NCI-H128 (cell line): ENCODE data around the gene CDH18.

Source experiments
- DNase-seq: peaks from one replicate; lab custom pipeline; 2025; ENCODE audit not compliant: unreplicated experiment; lab: John Stamatoyannopoulos, UW

Gene CDH18, protein sequence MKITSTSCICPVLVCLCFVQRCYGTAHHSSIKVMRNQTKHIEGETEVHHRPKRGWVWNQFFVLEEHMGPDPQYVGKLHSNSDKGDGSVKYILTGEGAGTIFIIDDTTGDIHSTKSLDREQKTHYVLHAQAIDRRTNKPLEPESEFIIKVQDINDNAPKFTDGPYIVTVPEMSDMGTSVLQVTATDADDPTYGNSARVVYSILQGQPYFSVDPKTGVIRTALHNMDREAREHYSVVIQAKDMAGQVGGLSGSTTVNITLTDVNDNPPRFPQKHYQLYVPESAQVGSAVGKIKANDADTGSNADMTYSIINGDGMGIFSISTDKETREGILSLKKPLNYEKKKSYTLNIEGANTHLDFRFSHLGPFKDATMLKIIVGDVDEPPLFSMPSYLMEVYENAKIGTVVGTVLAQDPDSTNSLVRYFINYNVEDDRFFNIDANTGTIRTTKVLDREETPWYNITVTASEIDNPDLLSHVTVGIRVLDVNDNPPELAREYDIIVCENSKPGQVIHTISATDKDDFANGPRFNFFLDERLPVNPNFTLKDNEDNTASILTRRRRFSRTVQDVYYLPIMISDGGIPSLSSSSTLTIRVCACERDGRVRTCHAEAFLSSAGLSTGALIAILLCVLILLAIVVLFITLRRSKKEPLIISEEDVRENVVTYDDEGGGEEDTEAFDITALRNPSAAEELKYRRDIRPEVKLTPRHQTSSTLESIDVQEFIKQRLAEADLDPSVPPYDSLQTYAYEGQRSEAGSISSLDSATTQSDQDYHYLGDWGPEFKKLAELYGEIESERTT

DNA sequence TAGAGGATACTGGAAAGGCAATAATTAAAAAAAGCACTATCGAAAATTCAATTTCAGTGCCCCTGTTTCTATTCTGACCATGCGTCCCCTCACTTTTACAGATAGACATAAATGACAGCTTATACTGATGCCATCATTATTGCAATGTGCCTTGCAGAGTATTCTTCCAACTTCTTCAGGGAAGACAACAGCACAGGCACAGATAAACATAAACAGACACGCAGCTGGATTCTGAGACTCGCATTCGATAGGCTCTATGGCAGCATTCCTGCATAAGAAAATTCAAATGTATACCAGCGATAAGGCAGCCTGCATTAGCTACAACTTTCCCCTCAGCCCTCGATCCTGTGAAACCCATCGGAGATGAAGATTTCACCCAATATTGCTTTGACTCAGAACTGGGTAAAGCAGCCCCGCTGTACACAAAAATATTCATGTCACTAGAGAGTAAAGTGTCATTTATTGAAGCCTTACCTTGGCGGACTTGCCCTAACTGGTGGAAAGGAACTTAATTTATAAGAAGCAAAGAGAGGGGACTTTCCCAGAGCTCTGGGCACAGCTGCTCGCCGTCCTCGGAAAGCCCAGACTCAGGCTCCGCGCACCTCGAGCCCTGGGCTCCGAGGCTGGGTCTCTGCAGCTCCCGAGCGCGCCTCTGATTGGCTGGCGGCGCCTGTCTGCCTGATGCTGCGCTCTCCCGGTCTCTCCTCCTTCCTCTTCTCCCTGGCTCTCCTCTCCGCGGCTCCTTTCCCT lies at the start of gene CDH18:
Gene CDH18 (minus strand): TSS at position 589 of the 750 bp plus-strand sequence. CDS start 149,214 bp downstream, outside the sequence.
- peak; percentile 40 for DNase-seq

DNA sequence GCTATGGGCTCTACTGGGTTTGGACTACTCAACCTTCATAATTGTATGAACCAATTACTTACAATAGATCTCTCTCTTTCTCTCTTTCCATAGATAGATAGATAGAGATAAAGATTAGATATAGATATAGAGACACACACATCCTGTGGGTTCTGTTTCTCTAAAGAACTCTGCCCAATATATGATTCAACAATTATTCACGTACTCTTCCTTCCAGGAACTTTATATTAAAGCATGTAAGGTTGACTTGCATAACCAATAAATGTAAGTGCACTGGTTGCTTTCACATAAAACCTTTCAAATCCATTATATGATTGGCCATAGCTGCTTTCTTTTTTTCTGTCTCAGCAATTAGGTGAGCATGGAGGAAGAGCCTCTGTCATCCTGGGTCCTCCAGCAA lies 46.7 kb upstream of the CDH18 start:
- no peak for DNase-seq

DNA sequence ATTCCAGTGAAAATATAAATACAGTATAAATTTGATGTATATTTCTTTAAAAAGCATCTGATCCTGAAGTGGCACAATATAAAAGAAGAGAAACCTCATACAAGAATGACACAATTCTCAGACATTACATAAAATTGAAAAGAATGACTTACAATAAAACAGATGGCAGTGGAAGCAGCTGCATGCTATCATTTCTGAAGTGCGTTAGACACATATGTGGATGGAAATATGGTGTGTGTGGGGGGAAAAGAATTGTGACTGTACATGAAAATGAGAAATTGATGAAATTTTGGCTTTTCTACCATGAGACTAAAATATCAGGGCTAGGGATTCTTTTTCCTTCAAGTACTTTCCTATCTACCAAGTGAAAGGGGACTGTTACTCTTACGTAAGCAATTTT lies 45.9 kb upstream of the CDH18 start:
- DNase-seq: no peak

DNA sequence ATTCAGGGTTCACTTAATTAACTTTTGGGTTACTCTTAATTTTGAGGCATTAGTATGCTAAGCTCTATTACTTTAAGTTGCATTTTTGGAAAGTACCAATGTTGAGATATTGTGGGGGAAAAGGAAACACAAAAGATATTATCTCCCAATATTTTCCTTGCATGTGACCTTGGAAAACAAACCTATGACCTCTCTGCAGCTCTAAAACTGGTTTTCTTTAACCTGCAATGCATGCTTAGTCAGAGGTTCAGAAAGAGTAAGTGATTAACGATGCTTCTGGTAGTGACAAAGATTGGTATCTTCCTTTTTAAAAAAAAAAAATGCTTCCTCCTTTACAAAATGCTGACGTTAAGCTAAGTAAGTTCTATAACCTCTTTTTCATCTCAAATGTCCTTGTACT lies 44.9 kb upstream of the CDH18 start:
- no peak for DNase-seq

DNA sequence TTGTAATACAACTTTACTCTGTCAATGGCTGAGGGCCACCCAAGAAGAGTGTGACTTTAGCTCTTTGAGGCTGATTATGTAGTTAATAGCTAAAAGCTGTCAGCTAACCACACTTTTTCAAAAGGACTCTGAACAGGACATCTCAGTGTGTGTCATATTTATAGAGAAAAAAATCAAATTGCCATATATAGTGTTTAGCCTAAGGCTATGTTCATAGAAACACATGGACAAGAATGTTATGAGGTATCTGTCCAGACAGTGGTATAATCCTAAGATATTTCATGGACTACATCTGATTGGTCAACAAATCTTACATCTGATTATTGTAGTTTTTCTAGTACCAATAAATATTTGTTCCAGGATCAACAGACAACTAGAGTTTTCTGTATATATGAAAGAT lies 42.1 kb upstream of the CDH18 start:
- no peak for DNase-seq

DNA sequence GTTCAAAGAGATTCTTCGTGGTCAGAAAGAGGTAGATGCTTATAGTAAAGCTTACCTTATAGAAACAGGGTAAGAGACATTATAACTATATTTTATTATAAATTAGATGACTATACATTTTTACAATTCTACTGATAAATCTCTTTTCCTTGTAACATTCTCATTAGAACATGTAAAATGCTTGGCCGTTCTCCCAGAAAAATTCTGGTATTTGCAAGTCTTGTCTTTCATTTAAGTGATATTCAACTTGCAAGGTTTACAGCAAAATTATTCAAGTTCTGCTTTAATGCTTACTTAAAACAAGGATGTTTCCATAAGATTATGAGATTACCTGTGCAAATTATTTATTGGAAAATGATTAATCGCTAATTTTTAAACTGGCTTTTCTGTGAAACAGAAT lies 41.3 kb upstream of the CDH18 start:
- DNase-seq: no peak

DNA sequence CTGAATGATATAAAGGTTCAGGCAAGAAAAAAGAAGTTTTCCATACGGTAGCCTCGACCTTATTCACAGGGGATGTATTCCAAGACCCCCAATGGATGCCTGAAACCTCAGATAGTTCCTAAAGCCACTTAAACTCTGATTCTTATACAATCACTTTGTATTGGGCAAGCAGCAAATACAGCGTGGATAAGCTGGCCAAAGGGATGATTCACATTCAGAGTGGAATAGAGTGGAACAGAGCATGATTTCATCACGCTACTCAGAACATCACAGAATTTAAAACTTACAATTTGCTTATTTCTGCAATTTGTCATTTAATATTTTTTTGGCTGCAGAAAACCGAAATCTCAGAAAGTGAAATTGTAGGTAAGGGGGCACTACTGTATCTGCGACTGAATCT lies 40.5 kb upstream of the CDH18 start:
- DNase-seq: no peak

DNA sequence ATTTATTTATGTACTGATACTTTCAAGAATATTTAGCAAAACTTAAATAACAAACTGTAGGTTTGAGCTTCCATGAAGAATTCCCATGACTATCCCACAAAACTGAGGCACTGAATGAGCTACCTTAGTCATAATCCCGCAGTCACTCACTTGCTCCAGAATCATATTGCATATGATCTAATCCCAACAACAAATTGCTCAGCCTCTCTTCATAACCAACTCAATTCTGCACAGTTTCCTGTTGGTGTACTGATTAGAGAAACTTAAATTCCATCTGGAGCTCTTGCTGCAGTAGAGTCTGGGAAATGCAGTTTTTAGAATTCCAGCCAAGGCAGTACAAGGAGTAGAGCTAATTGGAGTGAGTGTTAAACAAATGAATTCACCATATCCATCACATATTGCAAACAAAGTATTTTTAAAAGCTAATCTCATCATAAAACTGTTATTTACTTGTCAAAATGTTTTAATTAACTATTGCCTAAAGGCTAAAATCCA lies 35.7 kb upstream of the CDH18 start:
- DNase-seq: no peak

DNA sequence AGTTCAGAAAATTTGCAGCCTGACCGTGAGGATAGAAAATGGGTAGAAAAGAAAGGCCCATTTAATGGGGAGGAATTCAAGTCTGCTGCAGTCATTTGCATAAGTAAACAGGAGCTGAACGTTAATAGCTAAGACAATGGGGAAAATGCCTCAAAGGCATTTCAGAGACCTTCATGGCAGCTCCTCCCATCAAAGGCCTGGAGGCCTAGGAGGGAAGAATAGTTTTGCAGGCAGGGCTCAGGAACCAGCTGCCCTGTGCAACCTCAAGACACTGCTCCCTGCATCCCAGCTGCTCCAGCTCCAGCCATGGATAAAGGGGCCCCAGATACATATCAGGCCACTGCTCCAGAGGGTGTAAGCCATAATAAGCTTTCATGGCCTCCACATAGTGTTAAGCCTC lies 32.2 kb upstream of the CDH18 start:
- no peak for DNase-seq

DNA sequence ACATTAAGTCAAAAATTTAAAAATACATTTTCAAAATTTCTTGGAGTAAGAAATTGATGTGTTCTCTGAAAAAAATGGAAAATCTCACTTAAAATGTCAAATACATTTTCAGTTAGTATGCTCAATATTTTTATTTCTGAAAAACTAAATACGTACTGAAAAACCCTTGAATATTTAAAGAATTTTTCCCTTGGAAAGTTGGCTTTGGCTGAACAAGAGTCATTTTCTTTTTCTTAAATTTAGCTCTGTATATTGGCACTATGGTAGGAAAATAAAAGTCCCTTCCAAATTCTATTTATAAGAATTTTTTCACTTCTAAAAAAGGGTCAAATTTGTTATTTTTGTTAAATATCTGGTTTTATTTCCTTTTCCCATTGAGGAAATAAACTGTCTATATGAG lies 29.0 kb upstream of the CDH18 start:
- no peak for DNase-seq

DNA sequence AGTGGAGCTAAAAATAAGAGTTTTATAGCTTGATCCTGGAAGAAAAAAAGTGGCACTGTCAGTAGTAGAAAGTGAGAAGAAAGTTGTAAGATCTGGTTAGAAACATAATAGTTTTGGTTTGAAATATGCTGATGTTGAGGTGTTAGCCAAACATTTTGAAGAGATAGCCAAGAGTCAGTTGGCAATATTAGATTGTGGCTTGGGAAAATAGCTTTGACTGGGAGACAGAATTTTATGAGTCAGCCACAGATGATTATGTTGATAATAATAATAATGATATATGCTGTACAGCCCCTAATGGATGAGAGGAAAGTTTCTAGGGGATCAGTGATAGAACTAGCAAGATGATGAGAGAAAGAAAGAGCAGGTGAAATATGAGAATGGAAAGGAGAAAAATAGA lies 12.4 kb upstream of the CDH18 start:
- DNase-seq: no peak

DNA sequence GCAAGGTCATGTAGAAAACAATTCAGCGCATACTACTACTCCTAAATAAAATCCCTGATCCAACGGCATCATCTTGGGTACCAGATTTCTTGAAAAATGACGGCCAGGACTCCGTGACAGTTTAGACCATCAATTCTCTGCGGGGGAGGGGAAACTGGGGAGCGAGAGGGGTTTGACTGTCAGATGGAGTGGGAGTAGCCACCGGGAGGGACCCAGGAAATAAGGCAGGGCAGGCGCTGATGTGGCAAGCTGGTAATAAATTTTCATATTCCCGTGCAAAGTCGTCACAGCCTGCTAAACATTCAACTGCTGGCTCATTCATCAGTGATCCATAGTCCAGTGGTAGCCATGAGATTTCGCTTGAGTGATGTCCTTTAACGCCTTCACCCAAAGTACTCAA lies 457 bp upstream of the CDH18 start:
- no peak for DNase-seq

DNA sequence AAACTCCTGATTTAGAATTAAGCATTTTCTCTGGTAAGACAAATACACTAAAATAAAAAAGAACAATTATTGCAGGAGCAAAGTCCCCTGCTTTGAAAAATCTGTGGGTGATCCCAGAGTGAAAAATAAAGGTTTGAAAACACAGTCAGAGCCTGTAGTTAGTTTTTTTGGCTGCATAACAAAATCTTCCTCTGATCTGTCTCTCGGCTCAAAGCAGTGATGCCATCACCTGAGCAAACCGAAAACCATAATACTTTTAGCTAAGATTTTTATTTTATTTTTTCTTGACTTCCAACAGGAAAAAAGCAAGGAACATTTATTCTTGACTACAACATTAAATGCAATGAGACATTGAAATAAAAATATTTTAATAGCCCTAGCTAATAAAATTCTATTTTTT lies 1.2 kb downstream of the CDH18 start:
- no peak for DNase-seq

DNA sequence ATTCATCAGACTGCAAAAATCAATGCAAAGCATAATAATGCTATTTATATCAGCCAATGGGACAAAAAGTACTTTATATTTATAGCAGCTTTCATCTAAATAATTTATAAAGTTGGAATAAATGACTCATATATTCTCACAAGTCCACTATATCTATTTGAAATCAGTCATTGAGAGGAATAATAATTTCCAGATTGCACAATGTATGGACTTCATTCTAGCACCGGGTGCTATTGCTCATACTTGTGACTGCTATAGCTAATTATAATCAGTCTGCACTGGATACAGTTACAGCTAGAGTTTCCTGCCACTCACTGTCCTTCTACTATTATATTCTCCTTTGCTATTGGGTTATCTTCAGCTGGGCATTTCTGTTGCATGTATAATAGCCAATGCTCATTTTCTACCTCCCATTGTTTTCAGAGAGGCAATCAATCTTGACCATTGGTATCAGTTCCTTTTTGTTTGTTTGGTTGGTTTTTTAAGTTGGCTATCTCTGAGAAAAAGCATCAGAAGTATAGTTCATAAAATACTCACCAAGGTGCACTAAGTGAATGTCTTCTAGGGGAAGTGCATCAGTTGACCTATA lies 1.9 kb downstream of the CDH18 start:
- DNase-seq: no peak

DNA sequence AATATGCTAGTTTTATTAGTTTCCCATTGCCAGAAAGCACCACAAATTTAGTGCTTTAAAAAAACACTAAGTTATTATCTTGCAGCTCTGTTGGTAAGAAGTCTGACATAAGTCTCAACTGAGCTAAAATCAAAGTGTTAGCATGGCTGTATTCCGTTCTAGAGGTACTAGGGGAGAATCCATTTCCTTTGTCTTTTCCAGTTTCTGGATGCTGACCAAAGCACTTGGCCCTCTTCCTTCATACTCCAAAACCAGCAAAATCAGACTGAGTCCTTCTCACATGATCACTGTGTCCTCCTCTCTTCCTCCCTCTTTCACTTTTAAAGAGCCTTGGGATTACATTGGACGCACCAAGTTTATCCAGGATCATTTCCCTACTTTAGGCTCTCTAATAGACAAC lies 9.5 kb downstream of the CDH18 start:
- DNase-seq: no peak

DNA sequence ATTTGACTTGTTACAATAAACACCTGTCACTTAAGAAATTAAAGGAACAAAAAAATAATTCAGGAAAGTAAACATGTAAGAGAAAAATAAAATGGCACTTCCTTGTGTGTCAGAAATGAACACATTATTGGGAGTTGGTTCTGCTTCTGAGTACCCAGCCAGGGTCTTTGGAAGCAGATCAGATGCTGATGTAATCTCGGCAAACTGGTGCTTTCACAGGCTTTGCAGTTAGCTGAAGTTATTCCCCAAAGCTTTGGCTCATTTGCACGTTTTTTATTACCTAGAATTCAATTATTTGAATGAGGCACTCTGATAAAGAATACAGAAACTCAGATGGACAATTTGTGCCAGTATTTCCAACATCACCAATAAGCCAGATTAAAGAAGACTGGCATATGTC lies 10.9 kb downstream of the CDH18 start:
- no peak for DNase-seq

DNA sequence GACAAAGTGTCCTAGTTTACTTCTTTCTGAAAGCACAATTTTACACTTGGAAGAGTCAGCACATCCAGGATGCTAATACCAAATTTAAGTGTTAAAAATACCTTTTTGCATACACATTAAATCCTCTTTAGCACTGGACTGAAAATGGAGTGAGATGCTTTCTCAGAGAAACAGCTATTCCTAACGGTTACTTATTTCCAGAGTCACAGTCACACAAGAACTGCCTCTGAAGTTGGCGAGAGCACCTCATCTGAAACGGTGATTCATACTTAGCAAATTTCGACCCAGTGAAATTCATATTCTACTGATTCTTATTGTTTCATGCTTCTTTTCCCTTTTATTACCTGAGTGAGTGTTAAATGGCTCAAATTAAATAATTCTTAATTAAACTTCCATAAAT lies 12.2 kb downstream of the CDH18 start:
- no peak for DNase-seq

DNA sequence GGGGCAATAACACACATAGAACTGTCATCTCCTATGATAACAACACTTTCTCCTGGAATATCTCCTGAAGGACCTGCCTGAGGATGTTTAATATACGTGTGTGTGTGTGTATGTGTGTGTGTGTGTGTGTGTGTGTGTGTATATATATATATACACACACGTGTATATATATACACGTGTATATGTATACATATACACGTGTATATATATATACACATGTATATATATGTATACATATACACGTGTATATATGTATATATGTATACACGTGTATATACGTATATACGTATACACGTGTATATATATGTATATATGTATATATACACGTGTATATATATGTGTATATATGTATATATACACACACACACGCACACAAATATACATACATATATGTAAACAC lies 27.5 kb downstream of the CDH18 start:
- no peak for DNase-seq

DNA sequence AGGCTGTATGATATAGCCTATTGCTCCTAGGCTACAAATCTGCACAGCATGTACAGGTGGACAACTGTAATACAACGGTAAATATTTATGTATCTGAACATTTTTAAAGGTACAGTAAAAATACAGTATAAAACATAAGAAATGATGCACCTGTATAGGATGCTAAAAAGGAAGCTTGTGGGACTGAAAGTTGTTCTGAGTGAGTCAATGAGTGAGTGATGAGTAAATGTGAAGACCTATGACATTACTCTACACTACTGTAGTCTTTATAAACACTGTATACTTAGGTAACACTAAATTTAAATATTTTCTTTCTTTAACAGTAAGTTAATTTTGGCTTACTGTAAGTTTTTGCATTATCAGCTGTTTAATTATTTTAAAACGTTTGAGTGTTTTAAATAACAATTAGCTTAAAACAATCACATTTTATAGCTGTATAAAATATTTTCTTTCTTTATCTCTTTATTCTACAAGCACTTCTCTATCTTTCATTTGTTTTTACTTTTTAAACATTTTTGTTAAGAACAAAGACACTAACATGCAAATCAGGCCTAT lies 28.1 kb downstream of the CDH18 start:
- no peak for DNase-seq

DNA sequence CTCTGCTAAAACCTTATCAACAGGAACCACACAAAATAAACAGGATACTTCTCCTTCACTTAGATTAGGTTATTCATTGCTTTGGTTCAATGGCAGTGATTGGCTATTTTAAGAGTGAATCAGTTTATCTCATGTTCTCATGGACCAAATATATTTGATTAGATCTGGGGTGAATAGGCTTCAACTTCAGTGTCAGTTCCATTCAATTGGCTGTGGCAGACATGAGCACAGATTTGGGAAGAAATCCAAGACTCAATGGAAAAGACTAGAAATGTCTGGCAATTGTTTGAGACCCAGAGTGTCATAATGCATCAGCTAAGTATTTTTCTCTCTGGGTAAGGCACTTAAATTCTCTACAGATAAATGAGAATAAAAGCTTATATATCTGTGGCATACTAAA lies 37.1 kb downstream of the CDH18 start:
- no peak for DNase-seq

DNA sequence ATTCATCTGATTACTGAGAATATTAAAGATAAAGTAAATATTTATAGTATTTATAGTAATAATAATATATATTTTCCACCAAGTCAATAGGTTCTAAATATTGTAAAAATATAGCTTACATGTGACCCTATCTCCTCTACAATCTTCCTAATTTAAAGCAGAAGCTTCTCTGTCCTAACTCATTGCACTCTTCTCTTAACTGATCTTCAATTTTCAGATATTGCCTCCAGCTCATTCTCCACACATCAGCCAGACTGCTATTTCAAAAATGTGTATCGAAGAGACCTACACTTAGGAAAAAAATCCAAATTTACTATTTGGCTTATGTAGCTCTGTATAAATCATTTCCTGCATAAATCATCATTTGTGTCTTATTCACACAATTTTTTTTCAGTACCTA lies 47.8 kb downstream of the CDH18 start:
- DNase-seq: no peak
